ENCODE data around the gene GFAP. TPM values are rescaled to one million over a fixed set of nuclear protein-coding genes. Genes with fewer than 3 reads are reported as not detected.
"Not testable (repeated sequence)": the region's sequence is repeated elsewhere in the genome, so short reads cannot be mapped to it uniquely, and the experiment has no call there.

The GFAP gene
- total RNA-seq, result not detected in 2 replicates

DNA sequence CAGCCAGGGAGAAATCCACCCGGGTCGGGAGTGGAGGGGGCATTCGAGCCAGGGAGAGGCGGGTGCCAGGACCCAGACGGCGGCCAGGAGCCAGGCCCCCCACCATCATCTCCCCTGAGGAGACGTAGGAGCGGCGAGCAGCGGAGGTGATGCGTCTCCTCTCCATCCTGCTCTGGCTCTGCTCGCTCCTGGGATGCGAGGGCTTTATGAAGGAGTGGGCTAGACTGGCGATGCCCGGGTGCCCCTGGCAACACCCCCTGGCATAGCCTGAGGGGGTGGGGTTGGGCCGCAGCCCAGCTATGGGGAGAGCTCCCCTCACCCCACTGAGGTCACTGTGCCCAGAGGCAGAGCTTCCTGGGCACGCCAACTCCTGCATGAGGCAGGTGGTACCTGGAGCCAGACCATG is at the start of gene GFAP:
Gene GFAP, minus strand, starts transcription at position 180 of the 406 bp plus-strand sequence. Its CDS starts 14 bp downstream, at position 166.
- DNase-seq (ENCODE audit: extremely low read depth, low read depth, low spot score), result no peak

DNA sequence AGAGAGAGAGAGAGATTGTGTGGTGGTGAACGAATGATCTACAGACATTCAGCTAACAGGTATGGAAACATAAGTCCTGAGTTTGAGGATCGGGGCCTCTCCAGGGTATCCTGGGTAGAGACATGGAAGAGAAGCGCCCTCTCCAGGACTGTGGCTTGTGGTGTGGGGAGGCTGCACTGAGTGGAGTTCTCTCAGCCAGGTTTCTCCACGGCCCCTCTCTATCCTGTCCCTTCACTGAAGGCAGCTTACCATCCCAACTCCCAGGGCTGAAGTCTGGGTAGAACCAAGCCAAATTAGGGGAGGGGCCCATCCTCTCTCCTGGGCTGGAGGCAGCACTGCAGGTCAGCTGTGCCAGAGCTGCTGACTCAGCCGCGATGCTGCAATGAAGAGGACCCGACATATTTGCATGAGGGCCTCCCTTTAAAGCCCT is 46.6 kb upstream of the GFAP start:
- DNase-seq (ENCODE audit: extremely low read depth, low read depth, low spot score), result no peak

DNA sequence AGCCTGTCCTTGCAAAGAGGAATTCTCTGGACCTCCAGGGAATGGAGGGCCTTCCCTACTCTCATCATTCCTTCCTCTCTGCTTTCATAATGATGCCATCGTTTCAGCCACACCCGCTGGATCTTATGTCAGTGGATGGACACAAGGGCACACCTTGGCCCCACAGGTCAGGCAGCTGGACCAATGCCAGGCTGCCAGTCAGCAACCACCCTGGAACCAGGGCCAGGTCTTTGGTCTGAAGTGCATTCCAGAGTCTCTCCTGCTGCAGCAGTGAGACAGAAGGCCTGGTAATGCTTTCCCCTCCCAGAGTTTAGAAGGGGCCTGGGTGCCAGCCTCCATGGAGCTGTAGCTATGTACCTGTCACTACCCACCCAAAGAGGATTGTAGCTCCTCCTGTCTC is 45.4 kb upstream of the GFAP start:
- no peak for DNase-seq (ENCODE audit: extremely low read depth, low read depth, low spot score)

DNA sequence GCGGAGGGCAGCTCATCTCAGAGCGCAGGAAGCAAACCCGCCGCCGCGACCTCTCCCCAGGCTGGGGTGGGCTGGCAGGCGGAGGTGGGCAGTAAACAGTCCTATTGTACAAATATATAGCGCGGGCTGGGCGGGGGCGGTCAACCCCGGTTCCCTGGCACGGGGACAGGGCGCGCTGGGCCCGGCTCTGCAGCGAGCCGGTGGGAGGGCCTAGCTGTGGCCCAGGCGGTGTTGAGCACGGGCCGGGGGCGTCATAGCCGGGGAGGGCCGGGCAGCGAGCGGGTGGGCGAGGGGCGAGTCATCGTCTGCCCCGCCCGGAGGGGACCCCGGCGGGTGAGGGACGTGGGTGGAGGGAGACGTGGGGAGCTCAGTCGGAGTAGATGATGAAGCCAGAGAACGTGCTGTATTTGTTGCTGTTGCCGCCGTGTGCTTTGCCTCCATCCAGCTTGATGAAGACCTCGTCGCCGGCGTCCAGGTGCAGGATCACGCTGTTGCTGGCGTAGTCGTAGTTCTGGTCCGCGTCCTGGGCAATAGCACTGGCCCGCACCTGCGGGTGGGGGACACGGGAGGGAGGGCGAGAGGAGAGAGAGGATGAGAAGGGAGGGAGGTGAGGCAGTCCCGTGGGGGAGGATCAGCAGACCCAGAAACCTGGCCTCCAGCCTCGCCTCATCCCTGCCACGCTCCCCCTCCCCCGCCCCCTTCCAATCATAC is 44.7 kb upstream of the GFAP start:
- DNase-seq (ENCODE audit: extremely low read depth, low read depth, low spot score), result no peak

DNA sequence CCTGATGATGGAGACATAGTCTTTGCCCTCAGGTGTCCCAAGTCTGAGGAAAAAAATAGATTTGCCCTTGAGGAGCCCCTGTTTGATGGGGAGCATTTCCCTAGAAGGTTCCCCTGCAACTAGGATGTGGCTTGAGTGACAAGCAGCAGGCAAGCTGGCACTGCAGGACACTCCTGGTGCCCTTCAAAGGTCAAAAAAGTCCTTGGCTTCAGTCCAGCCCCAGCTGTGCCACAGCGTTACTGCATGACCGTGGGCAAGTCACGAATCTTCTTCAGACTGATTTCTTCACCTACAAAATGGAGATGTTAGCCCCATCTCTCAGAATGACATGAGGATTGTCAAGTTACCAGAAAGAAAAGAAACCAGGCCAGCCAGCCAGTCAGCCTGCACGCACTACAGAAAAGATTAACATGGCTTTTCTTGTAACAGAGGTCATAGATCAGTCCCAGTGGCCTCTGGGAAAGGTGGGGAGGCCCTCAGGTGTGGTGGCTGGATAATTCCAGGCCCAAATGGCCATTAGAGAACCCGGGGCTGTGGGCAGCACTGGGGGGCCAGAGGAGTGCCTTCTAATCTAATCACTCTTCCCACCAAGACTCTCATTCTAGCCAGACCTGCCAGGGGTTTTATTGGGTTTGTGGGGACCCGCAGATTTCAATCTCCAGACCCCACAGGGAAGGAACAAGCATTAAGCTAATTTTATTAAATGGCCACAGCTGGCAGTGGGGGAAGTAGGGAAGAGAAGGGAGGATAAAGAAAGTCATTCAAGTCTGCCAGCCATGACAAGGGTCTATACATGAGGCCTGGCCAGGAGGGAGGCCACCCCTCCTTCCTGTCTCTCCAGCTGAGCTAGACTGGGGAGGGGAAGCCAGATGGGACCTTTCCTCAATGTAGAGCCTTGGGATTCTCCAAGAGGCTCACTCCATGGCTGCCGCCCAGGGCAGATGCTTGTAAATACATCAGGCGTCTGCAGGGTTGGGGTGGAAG is 42.0 kb upstream of the GFAP start:
- no peak for DNase-seq (ENCODE audit: extremely low read depth, low read depth, low spot score)

DNA sequence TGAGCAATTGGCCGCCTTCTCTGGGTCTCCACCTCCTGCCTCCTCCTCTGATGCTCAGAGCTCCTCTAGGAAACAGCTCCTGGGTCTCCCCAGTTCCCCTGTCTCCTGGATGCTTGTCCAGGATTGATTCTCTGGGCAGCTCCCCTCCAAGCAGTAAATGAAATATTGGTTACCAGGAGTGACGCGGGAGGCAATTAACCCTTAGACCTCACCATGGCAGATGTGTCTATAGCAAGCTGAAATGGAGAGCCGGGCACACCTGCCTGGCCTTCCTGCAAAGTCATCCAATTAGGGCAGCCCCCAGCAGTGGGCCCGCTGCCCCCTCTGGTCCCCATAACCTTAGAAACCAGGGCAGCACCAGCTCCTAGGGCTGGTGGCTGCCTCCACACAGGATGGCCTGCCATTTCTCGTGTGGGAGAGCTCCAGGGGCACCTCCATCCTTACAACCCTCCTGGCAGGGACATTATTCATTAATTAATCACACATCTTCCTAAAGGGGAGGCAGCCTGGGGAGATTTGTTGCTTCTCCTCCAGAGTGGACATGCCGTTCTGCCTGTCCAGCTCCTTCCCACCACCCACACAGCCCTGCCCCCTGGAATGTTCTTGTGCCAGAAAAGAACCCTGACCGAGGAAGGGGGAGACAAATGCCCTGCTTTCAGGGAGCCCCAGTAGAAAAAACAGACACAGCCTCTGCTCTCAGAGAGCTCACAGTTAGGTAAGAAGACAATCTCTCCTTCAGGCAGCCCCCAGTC is 40.5 kb upstream of the GFAP start:
- DNase-seq (ENCODE audit: extremely low read depth, low read depth, low spot score), result no peak

DNA sequence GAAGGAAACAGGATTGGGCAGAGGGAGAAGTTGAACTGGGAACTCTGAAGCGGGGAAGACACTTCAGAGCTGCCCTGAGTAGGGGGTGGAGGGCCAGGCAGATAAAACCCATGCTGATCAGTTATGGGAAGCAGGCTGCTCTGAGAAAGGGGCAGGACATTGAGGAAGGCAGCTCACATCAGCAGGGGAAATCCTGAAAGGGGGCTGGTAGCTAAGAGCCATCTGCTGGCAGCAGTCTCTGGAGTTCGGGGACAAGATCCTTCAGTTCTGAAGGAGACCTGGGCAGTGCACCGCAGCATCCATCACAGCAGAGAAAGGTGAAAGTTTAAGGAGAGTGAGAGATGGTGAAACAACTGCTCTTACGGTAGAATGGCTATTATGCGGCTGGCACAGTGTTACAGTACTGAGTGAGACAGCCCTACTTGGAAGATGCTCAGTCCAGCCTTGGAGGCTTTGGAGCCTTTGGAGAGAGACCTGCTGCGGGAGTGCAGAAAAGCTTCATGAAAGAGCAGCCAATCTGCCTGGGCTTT is 37.7 kb upstream of the GFAP start:
- DNase-seq (ENCODE audit: extremely low read depth, low read depth, low spot score), result no peak

DNA sequence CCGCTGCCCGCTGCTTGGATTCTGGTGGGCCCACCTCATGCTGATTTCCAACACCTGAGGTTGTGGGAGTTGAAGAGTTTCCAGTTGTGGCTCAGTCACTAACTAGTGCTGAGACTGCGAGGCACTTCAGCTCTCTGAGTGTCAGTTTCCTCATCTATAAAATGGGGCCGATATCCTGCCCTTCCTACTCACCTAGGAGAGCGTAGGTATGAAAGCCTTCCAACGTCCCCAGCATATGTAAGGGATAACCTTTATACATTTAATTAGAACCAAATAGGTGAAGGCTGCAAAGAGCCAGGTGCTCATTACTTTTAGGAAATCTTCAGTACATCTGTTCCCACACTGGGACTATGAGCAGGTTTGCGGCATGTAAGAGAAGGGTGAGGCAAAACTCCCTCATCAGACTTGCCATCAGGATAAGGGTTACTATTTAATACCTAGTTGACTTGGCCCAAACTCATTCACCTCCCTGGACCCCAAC is 33.1 kb upstream of the GFAP start:
- no peak for DNase-seq (ENCODE audit: extremely low read depth, low read depth, low spot score)

DNA sequence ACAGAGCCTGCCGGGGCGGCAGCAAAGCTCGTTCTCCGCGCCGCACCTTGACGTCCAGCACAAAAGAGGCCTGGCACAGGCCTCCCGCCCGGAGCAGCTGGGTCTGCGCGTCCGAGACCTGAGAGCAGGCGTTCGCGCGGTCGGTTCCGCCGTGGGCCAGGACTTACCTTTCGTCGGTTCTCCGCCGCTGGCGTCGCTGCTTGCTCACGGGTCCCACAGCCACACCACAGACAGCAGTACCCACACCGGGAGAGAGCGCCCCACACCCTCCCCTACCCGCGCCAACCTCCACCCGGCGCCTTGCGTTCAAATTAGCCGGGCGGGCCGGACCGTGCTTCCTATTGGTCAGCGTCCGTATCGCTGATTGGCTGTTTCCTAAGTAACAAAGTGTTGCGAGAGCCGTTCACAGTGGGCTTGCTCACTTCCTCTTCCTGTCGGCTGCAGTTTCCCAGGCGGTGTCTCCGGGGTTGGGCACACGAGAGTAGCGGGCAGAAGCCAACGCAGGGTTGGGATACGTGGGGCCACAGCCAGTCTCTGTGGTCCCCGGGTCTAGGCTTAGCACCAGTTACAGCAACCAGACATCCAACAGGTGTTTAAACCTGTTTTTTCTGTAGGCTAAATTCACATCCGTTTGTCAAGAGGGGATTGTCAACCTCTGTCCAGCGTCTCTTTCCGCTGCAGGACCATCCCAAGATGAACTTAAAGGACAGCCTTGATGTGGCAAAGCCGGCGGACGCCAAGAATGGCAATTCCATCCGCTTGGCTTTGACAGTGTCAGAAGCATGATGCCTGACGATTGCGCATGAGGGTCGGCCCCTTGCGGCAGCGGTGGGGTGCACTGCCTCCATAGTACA is 32.4 kb upstream of the GFAP start, which contains the start of gene KIF18B:
Gene KIF18B, minus strand, starts transcription at position 313 of the 854 bp plus-strand sequence. CDS start 11,429 bp downstream, outside the sequence.
- peak; percentile 90 for DNase-seq (ENCODE audit: extremely low read depth, low read depth, low spot score)

DNA sequence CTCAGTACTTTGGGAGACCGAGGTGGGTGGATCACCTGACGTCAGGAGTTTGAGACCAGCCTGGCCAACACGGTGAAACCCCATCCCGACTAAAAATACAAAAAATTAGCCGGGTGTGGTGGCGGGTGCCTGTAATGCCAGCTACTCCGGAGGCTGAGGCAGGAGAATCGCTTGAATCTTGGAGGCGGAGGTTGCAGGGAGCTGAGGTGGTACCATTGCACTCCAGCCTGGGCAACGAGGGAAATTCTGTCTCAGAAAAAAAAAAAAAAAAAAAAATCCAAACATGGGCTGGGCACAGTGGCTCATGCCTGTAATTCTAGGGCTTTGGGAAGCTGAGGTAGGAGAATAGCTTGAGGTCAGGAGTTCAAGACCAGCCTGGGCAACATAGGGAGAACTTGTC is 30.4 kb upstream of the GFAP start:
- not testable (repeated sequence) for DNase-seq (ENCODE audit: extremely low read depth, low read depth, low spot score)

DNA sequence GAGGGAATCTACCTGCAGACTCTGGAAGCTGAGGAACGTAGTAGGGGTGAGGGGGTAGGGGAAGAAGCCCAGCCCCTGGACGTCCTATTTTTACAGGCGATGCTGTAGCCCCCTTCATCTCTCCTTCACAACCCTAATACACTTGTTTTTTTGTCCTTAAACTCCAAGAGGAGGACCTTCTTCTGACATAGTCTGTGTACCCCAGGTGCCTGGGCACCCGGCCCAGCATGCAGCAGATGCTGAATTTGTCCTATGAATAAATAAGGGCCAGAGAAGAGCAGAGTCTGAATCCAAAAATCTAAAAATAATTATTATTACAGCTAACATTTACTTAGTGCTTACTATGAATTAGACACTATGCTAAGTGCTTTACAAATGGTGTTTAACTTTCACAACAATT is 27.2 kb upstream of the GFAP start:
- no peak for DNase-seq (ENCODE audit: extremely low read depth, low read depth, low spot score)

DNA sequence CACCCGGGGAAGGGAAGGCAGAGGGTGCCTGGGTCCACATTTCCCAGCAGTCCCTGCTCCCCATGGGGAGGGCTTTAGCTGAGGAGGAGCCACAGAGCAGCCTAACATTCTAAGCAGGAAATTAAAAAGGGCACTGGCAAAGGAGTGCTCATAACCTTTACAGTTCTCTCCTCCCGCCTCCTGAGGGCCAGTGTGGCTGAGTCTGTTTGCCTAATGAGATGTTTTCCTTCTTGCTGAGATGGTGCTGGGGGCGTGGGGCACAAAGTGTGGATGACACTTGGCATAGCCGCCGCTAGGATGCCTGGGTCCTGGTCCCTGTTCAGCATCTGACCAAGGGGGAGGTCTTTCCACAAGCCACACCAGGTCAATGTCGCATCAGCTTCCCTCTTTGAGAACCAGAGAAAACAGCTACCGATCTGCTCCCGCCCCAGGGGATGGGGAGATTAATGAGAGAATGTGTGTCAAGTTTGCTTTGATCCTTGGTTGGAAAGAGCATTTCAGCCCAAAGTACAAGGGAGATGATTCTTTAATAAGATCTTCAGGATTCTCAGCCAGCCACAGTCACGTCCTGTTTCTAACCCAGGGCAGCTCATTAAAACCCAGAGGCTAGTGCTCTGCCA is 26.5 kb upstream of the GFAP start:
- DNase-seq (ENCODE audit: extremely low read depth, low read depth, low spot score), result no peak

DNA sequence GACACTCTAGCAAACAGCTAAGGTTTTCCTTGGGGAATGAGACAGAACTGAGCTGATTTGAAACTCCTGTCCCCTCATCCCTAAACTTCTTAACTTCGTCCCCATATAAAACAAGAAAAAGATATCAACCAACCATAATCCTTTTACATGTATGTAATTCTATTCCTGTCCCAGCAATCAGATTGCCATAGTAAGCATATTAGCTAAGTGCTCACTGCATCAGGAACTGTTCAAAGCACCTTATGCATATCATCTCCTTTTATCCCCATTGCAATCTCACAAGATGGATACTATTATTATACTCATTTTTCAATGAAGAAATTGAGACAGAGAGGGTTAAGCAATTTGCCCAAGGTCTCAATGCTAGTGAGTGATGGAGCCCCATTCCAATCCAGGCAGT is 25.5 kb upstream of the GFAP start:
- no peak for DNase-seq (ENCODE audit: extremely low read depth, low read depth, low spot score)

DNA sequence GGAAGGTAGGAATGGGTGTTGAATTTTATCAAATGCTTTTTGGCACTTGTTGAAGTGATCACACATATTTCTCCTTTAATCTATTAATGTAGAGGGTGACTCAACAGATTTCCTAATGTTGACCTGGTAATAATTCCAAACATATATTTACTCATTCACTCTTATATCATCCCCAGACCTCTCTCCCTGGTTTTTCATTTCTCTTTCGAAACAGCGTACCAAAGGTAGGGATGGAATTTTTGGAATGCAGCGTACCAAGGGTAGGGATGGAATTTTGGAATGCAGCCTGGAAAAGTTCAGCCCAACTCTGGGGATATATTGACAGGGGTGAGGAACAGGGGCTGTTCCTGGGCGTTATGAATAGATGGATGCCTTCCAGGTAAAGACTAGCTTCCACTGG is 25.0 kb upstream of the GFAP start:
- no peak for DNase-seq (ENCODE audit: extremely low read depth, low read depth, low spot score)

DNA sequence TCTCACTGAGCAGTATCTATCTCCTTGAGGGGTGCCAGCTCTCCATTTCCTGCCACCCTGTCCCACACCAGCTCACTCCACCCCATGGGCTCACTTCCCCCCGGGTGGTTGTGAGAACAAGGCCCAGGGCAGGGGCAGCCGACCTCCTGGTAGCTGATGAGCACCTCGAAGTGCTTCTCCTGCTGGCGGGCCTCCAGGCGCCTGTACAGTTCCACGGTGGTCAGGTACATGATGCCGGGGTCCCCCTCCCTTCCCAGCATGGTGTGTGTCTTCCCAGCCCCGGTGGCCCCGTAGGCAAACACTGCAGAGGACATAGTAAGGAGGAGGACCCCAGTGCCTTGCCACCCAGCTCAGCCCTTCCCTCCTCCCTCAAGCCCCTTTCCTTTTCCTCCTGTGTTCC is 19.8 kb upstream of the GFAP start:
- DNase-seq (ENCODE audit: extremely low read depth, low read depth, low spot score), result no peak

DNA sequence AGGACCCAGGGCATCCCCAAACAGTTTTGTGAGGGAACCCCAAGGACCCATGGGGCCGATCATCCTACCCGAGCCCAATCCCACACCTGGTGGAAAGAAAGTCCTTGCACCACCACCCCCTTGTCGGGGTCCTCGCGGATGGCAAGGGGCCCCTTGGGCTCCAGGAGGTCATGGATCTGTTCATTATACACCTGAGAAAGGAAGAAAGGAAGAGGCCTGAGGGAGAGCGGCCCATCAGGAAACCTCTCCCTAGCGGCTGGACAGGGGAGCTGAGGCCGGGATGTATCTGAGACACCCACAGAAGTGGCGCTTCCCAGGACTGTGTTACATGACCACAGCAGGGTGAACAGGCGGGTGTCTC is 19.4 kb upstream of the GFAP start:
- no peak for DNase-seq (ENCODE audit: extremely low read depth, low read depth, low spot score)

DNA sequence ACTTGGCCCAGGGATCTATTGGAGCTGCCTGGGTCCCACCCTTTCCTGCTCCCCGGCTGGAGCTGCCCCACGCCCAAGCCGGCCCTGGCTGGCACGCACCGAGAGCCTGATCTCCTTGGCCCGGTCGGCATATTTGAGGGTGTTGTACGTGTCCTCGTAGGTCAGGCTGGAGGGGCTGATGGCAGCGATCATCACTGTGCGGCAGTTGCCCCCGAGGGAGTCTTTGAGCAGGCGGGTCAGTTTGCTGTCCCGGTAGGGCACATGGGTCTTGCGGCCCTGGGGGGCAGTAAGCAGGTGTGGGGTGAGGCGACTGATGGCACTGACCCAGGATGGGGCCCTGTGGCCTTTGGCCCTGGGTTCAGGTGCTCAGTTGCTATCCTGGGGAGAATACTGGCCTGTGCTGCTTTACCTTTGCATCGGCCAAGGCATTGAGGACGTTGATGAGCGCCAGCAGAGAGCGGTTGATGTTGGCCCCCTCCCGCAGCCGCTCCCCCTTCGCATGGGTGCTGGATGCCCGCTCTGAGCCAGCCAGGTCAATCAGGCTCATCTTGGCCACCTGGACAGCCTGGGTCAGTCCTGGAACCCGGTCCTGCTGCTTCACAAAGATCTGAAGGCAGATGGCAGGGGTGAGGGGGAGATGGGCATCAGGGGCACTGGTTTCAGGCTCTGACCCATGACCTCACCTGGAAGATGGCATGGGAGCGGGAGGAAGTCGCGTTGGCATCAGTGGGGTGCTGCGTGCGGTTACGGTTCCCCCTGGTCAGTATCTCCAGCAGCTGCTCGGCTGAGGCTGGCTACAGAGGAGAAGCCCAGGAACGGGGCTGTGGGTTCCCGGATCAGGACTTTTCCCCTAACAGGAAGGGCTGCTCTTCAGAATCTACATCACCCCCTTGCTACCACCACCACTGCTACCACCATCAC is 18.8 kb upstream of the GFAP start:
- no peak for DNase-seq (ENCODE audit: extremely low read depth, low read depth, low spot score)

DNA sequence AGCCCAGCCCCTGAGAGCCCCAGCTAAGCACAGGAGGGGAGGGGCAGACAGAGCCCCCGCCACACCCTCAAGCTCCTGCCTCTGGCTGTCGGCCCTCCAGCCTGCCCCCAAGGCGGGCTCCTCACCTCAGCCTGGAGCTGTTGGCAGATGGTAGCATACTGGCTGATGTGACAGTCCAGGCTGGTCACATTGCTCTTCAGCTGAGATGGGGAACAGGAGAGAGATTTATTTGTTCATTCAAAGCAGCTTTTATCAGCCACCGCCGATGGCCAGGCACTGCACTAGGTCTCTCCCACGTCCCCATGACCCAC is 17.4 kb upstream of the GFAP start:
- no peak for DNase-seq (ENCODE audit: extremely low read depth, low read depth, low spot score)
